ENCODE measurements around the gene BLTP3A.

DNA sequence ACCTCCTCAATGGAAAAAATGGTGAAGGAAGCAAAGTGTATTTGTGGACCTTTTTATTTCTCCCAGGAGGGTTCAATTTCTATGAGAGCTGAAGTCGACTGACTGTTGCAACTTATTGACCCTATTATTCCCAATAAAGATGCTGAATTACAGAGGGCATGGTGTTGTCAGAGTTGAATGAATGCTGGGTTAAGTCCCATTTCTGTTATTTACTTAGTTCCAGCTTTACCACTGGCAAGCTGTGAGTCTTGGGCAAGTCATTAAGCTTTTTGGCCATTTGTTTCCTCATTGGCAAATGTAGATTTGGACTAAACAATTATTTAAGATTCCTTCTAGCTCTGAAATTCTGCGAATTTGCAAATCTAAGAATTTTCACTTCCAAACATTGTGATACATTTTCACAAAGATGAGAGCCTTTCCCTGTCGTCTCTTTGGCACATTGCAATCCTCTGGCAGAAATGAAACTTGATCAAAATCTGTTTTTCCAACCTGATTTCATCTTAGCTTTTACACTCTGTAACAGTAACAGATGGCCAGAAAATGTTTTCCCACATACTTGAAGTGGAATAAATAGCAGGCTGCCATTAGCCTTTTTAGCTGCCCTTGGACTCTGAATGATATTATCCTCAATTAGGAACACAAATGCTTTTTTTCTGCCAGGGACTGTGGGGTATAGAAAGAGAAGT lies 21.3 kb downstream of the BLTP3A start:
- TF ChIP-seq, protein P1, sequence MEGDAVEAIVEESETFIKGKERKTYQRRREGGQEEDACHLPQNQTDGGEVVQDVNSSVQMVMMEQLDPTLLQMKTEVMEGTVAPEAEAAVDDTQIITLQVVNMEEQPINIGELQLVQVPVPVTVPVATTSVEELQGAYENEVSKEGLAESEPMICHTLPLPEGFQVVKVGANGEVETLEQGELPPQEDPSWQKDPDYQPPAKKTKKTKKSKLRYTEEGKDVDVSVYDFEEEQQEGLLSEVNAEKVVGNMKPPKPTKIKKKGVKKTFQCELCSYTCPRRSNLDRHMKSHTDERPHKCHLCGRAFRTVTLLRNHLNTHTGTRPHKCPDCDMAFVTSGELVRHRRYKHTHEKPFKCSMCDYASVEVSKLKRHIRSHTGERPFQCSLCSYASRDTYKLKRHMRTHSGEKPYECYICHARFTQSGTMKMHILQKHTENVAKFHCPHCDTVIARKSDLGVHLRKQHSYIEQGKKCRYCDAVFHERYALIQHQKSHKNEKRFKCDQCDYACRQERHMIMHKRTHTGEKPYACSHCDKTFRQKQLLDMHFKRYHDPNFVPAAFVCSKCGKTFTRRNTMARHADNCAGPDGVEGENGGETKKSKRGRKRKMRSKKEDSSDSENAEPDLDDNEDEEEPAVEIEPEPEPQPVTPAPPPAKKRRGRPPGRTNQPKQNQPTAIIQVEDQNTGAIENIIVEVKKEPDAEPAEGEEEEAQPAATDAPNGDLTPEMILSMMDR (conservative IDR thresholded peaks at IDR 0.05): no peak
- TF ChIP-seq EZH2 (IDR thresholded peaks at IDR 0.05; ENCODE audit: low read depth): no peak

Measured in PC-9 (cell line).